ENCODE measurements around the gene LCOR.

LCOR gene

GRCh38 chr10:96951954-96952353 lies 119.9 kb downstream of the LCOR start:
- H3K4me3 Mint-ChIP-seq: no peak overlapping the region
- no peak for DNase-seq
- TF ChIP-seq, protein P1, sequence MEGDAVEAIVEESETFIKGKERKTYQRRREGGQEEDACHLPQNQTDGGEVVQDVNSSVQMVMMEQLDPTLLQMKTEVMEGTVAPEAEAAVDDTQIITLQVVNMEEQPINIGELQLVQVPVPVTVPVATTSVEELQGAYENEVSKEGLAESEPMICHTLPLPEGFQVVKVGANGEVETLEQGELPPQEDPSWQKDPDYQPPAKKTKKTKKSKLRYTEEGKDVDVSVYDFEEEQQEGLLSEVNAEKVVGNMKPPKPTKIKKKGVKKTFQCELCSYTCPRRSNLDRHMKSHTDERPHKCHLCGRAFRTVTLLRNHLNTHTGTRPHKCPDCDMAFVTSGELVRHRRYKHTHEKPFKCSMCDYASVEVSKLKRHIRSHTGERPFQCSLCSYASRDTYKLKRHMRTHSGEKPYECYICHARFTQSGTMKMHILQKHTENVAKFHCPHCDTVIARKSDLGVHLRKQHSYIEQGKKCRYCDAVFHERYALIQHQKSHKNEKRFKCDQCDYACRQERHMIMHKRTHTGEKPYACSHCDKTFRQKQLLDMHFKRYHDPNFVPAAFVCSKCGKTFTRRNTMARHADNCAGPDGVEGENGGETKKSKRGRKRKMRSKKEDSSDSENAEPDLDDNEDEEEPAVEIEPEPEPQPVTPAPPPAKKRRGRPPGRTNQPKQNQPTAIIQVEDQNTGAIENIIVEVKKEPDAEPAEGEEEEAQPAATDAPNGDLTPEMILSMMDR (IDR thresholded peaks at IDR 0.05): no peak
- no peaks in the 10 kb centered on the region for H3K4me1 Mint-ChIP-seq
- H3K36me3 Mint-ChIP-seq (ENCODE audit: low read depth): peaks cover 35% of the 10 kb centered on the region
- no peaks in the 10 kb centered on the region for H3K9me3 Mint-ChIP-seq
- no peaks in the 10 kb centered on the region for H3K27me3 Mint-ChIP-seq (ENCODE audit: low read depth, poor library complexity)
- H3K27ac Mint-ChIP-seq: no peak overlapping the region

DNA sequence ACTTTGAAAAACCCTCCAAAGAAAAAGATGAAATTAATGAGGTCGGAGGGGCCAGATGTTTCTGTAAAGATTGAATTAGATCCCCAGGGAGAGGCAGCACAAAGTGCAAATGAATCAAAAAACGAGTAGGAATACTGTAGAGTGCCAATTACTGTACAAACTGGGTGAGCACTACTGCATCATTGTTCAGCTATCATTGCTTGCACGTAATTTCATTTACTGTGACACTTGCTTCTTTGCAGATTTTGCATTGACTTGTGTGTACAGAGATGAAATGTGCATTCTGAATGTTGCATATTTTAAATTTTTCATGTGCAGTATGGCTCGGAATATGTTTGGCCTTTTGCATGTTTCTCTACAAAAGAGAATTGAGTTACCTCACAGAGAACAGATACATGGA lies 123.7 kb downstream of the LCOR start:
- H3K4me3 Mint-ChIP-seq: no peak overlapping the region
- H3K4me1 Mint-ChIP-seq: peaks cover 12% of the 10 kb centered on the region
- TF ChIP-seq, protein P1 (IDR thresholded peaks at IDR 0.05): no peak
- H3K27ac Mint-ChIP-seq: no peak overlapping the region
- no peaks in the 10 kb centered on the region for H3K9me3 Mint-ChIP-seq
- no peak for DNase-seq
- peaks cover 35% of the 10 kb centered on the region for H3K36me3 Mint-ChIP-seq (ENCODE audit: low read depth)
- H3K27me3 Mint-ChIP-seq (ENCODE audit: low read depth, poor library complexity): no peaks in the 10 kb centered on the region

DNA sequence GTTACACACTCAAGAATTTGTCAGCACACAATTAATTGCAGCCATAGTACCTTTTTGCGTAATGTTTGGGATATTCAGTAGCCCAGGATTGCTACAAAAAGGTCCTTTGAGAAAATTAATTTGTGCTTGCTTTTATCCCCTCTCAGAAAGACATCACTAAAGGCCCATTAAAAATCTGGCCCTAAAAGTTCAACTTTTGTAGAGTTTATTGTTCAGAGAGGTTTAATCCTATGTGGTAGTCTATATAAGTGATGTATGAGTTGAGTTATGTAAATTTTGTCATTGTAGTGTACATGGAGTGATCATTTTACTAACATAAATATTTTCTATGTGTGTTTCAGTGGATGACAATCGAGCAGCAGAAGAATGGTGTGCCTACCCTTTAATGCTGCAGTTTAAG lies 126.0 kb downstream of the LCOR start:
- H3K27me3 Mint-ChIP-seq (ENCODE audit: low read depth, poor library complexity): no peaks in the 10 kb centered on the region
- no peak overlapping the region for H3K27ac Mint-ChIP-seq
- no peak overlapping the region for H3K4me3 Mint-ChIP-seq
- TF ChIP-seq, protein P1 (IDR thresholded peaks at IDR 0.05): no peak
- H3K4me1 Mint-ChIP-seq: peaks cover 23% of the 10 kb centered on the region
- peaks cover 25% of the 10 kb centered on the region for H3K36me3 Mint-ChIP-seq (ENCODE audit: low read depth)
- DNase-seq: no peak
- no peaks in the 10 kb centered on the region for H3K9me3 Mint-ChIP-seq

DNA sequence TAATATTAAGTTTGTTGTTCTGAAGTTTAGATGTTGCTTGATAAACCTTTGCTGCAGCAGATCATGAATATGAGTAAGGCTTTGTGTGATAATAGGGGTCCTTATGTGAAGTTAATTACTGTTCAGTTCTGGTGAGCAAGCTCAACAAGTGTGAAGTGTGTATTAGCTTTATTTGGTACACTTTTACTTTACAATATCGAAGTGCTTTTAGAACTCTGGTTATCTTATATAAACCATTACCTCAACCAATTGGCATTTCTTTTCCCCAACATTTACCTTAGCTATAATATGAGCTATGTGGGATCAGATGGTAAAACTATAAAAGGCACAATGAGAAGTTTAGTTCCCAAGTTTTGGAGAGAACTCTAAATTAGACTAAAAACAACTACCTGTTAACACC lies 127.6 kb downstream of the LCOR start:
- Mint-ChIP-seq H3K27me3 (ENCODE audit: low read depth, poor library complexity) (no peaks in the 10 kb centered on the region), H3K9me3 (no peaks in the 10 kb centered on the region), H3K36me3 (ENCODE audit: low read depth) (peaks cover 23% of the 10 kb centered on the region), H3K27ac (peak overlapping the region; percentile 27), H3K4me1 (peaks cover 23% of the 10 kb centered on the region), H3K4me3 (no peak overlapping the region)
- TF ChIP-seq, protein P1 (IDR thresholded peaks at IDR 0.05): no peak
- DNase-seq: no peak

GRCh38 chr10:96960872-96961271 lies 128.8 kb downstream of the LCOR start:
- peaks cover 23% of the 10 kb centered on the region for H3K4me1 Mint-ChIP-seq
- no peak overlapping the region for H3K4me3 Mint-ChIP-seq
- H3K36me3 Mint-ChIP-seq (ENCODE audit: low read depth): peaks cover 17% of the 10 kb centered on the region
- H3K27ac Mint-ChIP-seq: peak overlapping the region; percentile 83
- no peak for DNase-seq
- H3K27me3 Mint-ChIP-seq (ENCODE audit: low read depth, poor library complexity): peaks cover 4% of the 10 kb centered on the region
- TF ChIP-seq, protein P1 (IDR thresholded peaks at IDR 0.05): no peak
- peaks cover 2% of the 10 kb centered on the region for H3K9me3 Mint-ChIP-seq

DNA sequence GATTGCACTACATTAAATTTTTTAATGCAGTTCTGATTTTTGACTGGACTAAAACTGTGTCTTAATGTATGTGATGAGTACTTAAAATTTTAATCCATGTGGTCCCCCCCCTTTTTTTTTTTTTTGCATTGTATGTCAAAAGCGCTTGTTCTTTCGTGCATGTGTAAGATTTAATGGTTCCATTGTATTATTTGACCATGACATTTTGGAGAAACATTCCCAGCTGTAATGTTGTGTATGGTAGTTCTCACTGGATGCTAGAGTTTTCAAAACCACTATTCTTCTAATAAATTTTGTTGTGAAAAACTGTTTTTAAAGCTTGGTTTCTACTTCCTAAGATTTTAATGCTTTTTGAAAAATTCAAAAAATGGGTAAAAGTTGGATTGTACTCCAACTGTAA lies 132.0 kb downstream of the LCOR start:
- no peak overlapping the region for H3K27ac Mint-ChIP-seq
- peaks cover 3% of the 10 kb centered on the region for H3K9me3 Mint-ChIP-seq
- peaks cover 27% of the 10 kb centered on the region for H3K4me1 Mint-ChIP-seq
- H3K4me3 Mint-ChIP-seq: no peak overlapping the region
- TF ChIP-seq, protein P1 (IDR thresholded peaks at IDR 0.05): no peak
- DNase-seq: no peak
- peaks cover 4% of the 10 kb centered on the region for H3K27me3 Mint-ChIP-seq (ENCODE audit: low read depth, poor library complexity)
- peaks cover 33% of the 10 kb centered on the region for H3K36me3 Mint-ChIP-seq (ENCODE audit: low read depth)
